Endothelial cell of umbilical vein (primary cell): ENCODE data around the gene CDK2. TPM values are rescaled to one million over a fixed set of nuclear protein-coding genes. Genes with fewer than 3 reads are reported as not detected.

Experiments used
- BruUV-seq: library from RNA; stranded (reverse); fragments of 400-500 nt; replicated peaks from 2 replicates; lab custom pipeline; 2021; lab: Mats Ljungman, UMichigan
- CTCF ChIA-PET: fragments of 300-600, 350-600 bp; sonication (Branson Sonifier 250); formaldehyde crosslinking; loops from one replicate; lab custom pipeline; 2021; ENCODE audit warnings: antibody characterized with exemption, inconsistent platforms; lab: Charles Lee
- POLR2A ChIA-PET: fragments of 300-600, 350-600 bp; sonication (Branson Sonifier 250); formaldehyde crosslinking; loops from one replicate; lab custom pipeline; 2021; ENCODE audit warnings: antibody characterized with exemption, inconsistent platforms; lab: Charles Lee
- DNase-seq: peaks from one replicate; pipeline ENCODE4 v3.0.0-alpha.2; 2011; ENCODE audit warnings: low read depth, low spot score
- FAIRE-seq: peaks from 2 replicates; lab custom pipeline; 2011; peaks lifted over from hg19 to GRCh38; lab: Jason Lieb, UNC
- H2AFZ ChIP-seq: 2 replicates; pipeline ENCODE4 v1.6.0; 2012; ENCODE audit warnings: low read depth, low read length, control low read depth, inconsistent platforms
- H3K27ac ChIP-seq: 2 replicates; pipeline ENCODE4 v1.5.1; 2011; ENCODE audit warnings: low read depth, mild to moderate bottlenecking, control low read depth, low read length, moderate library complexity; ENCODE audit not compliant: insufficient read depth
- H3K27me3 ChIP-seq, 2 experiments: 2 replicates each; pipeline versions ENCODE4 v1.6.0 to v1.6.1; 2011; ENCODE audit warnings: low read length in 2 of 2, mixed read lengths in 1 of 2; ENCODE audit not compliant: control insufficient read depth in 2 of 2, insufficient read depth in 2 of 2
- H3K36me3 ChIP-seq, 2 experiments: 2 replicates in 1 of 2; 3 replicates in 1 of 2; pipeline ENCODE4 v1.5.1; 2011; ENCODE audit warnings: low read length in 2 of 2, mild to moderate bottlenecking in 1 of 2, moderate library complexity in 1 of 2; ENCODE audit not compliant: control insufficient read depth in 2 of 2, insufficient read depth in 2 of 2; ENCODE audit errors: extremely low read depth in 1 of 2
- H3K4me1 ChIP-seq: 3 replicates; pipeline ENCODE4 v1.5.1; 2011; ENCODE audit warnings: mild to moderate bottlenecking, low read length; ENCODE audit not compliant: control insufficient read depth, insufficient read depth; ENCODE audit errors: extremely low read depth
- H3K4me2 ChIP-seq: 2 replicates; pipeline ENCODE4 v1.6.1; 2011; ENCODE audit warnings: low read length, control low read depth, mixed read lengths; ENCODE audit not compliant: insufficient read depth
- H3K4me3 ChIP-seq, 3 experiments: fragments of 200-600 bp in 1 of 3; sonication (generic), shearing (Covaris generic) in 1 of 3; replicated peaks in 1 of 3; 2 replicates each; pipeline ENCODE4 v1.5.1; 2011 to 2016; ENCODE audit warnings: control low read depth in 3 of 3, low read length in 3 of 3, mild to moderate bottlenecking in 2 of 3, inconsistent platforms in 1 of 3, low read depth in 1 of 3, moderate library complexity in 1 of 3; ENCODE audit not compliant: insufficient read depth in 1 of 3
- H3K79me2 ChIP-seq: 2 replicates; pipeline ENCODE4 v1.6.0; 2012; ENCODE audit warnings: low read length, inconsistent platforms; ENCODE audit not compliant: control insufficient read depth, insufficient read depth
- H3K9ac ChIP-seq: replicated peaks from 2 replicates; pipeline ENCODE3; 2011; ENCODE audit warnings: low read length, control low read depth; ENCODE audit not compliant: insufficient read depth; ENCODE audit errors: extremely low read depth
- H3K9me1 ChIP-seq: replicated peaks from 3 replicates; pipeline ENCODE4 v1.6.0; 2011; ENCODE audit warnings: mild to moderate bottlenecking, low read length; ENCODE audit not compliant: control insufficient read depth, insufficient read depth; ENCODE audit errors: extremely low read depth
- H3K9me3 ChIP-seq: replicated peaks from 2 replicates; pipeline ENCODE4 v1.5.1; 2012; ENCODE audit warnings: low read length, inconsistent platforms; ENCODE audit not compliant: control insufficient read depth, insufficient read depth
- H4K20me1 ChIP-seq: replicated peaks from 2 replicates; pipeline ENCODE3; 2011; ENCODE audit warnings: mild to moderate bottlenecking, low read length; ENCODE audit not compliant: control insufficient read depth, insufficient read depth; ENCODE audit errors: extremely low read depth
- EZH2 ChIP-seq: IDR thresholded peaks from 2 replicates; pipeline ENCODE4 v1.6.1; 2012; ENCODE audit warnings: borderline replicate concordance, low read depth, mild to moderate bottlenecking, moderate library complexity, low read length, inconsistent platforms; ENCODE audit not compliant: severe bottlenecking
- FOS ChIP-seq: IDR thresholded peaks from 2 replicates; pipeline ENCODE4 v1.6.1; 2011; ENCODE audit warnings: mild to moderate bottlenecking, low read length, moderate library complexity, borderline replicate concordance; ENCODE audit not compliant: insufficient read depth
- GATA2 ChIP-seq: IDR thresholded peaks from 2 replicates; pipeline ENCODE4 v1.7.0; 2011; ENCODE audit warnings: low read depth, mild to moderate bottlenecking, moderate library complexity, mixed read lengths, low read length; ENCODE audit not compliant: insufficient read length, insufficient read depth
- JUN ChIP-seq: IDR thresholded peaks from 2 replicates; pipeline ENCODE4 v1.6.1; 2011; ENCODE audit warnings: borderline replicate concordance, low read depth; ENCODE audit not compliant: insufficient read length, insufficient read depth
- MYC ChIP-seq: IDR thresholded peaks from one replicate; pipeline ENCODE4 v1.6.1; 2011; ENCODE audit warnings: mild to moderate bottlenecking, low read depth, low read length
- POLR2A ChIP-seq: IDR thresholded peaks from 2 replicates; pipeline ENCODE4 v1.6.1; 2012; ENCODE audit warnings: low read depth, mild to moderate bottlenecking, control low read depth, low read length
- POLR2AphosphoS5 ChIP-seq: IDR thresholded peaks from 2 replicates; pipeline ENCODE4 v1.6.1; 2012; ENCODE audit warnings: low read depth, mild to moderate bottlenecking, control low read depth, low read length, moderate library complexity; ENCODE audit not compliant: insufficient read depth
- dilution Hi-C: fragments of 300-500 bp; cut with MboI; formaldehyde crosslinking; loops from one replicate; pipeline ENCODE4 v1.15.0; 2019; ENCODE audit warnings: low sequenced_read_pairs; ENCODE audit not compliant: extremely low pct_ligation_motif_present
- intact Hi-C: fragments of 100-400 bp; cut with micrococcal nuclease; formaldehyde crosslinking; loops from one replicate; pipeline ENCODE4 v1.10.0; 2022
- polyA plus RNA-seq, 4 experiments: library from polyadenylated mRNA; depleted of rRNA in 3 of 4; stranded (reverse) in 3 of 4; unstranded in 1 of 4; fragments of >200 nt; gene quantifications; 2 replicates each; pipeline versions ENCODE4 v1.2.1 to v1.2.3, GENCODE V29; 2011 to 2012; ENCODE audit warnings: missing spikeins in 1 of 4
- total RNA-seq: library from RNA; stranded (reverse); gene quantifications from 2 replicates; pipeline ENCODE4 v1.2.3, GENCODE V29; 2021
- TF ChIP-seq, protein P1 (sequence below), 2 donors: IDR thresholded peaks; 1 replicate in 1 of 2; 2 replicates in 1 of 2; pipeline ENCODE4 v1.5.1; 2011; ENCODE audit warnings: low read length in 2 of 2, mild to moderate bottlenecking in 2 of 2, moderate library complexity in 2 of 2, control low read depth in 1 of 2, inconsistent platforms in 1 of 2, low read depth in 1 of 2; ENCODE audit not compliant: insufficient read depth in 1 of 2; ENCODE audit errors: extremely low read depth in 1 of 2
- TF ChIP-seq, protein P2 (sequence below): IDR thresholded peaks from 2 replicates; pipeline ENCODE4 v1.6.1; 2011; ENCODE audit not compliant: insufficient read depth, insufficient read length

Gene CDK2
- total and polyA plus RNA-seq, 2 donors (not counting 3 experiments of a cell fraction or from before 2014, with no cell fraction given), result 46.7 to 69.8 TPM

DNA sequence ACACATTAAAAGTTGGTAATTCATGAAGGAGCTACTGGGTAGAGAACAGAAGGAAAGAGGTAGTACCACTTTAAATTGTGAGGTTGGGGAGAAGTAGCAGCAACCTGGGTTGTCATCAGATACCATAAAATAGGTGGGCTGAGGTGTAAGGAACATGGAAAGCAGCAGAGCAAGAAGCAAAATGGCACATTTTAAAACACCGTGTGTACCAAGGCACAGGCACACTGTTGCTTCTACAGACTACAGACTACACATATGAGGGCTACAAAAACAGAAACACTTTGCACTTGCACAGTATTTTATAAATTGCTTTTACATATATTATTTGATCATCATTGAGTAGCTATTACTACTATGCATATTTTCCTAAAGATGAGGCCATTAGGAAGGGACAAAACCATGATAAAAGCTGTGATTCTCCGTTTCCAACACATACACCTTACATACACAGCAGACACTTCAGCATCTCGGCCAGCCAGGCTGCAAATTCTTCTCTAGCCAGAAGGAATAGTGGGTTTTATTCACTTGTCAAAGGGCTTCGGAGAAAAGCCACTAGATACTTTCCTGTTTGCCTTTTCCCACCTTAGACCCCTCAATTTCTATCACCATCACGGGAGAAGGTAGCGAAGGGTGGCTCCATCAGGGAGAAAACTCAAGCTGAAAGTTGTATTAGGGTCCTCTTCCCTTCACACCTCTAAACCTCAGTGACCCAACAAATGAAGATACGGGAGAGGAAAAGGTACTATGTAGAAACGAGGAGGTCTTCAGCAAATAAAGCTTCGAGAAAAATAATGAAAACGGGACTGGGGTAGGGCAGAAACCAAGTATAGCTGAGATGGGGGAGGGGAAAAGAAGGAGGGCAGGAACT is 40.5 kb upstream of the CDK2 start:
- BruUV-seq, result TSS peak; percentile 47
- Histone ChIP-seq H3K4me2 (peak overlapping the region; percentile 89), H3K36me3 (no peaks in the 10 kb centered on the region), H3K27me3 (no peaks in the 10 kb centered on the region), H3K79me2 (peaks cover 34% of the 10 kb centered on the region), H3K4me3 (peak overlapping the region; percentile 55 to 98 (median 81)), H3K27ac (peak overlapping the region; percentile 40), H3K9ac (peak overlapping the region; percentile 70), H3K9me3 (no peaks in the 10 kb centered on the region), H3K9me1 (no peaks in the 10 kb centered on the region), H2AFZ (peak overlapping the region; percentile 74), H4K20me1 (no peaks in the 10 kb centered on the region), H3K4me1 (peaks cover 22% of the 10 kb centered on the region)
- peak; percentile 57 for FAIRE-seq
- TF ChIP-seq, protein P1, sequence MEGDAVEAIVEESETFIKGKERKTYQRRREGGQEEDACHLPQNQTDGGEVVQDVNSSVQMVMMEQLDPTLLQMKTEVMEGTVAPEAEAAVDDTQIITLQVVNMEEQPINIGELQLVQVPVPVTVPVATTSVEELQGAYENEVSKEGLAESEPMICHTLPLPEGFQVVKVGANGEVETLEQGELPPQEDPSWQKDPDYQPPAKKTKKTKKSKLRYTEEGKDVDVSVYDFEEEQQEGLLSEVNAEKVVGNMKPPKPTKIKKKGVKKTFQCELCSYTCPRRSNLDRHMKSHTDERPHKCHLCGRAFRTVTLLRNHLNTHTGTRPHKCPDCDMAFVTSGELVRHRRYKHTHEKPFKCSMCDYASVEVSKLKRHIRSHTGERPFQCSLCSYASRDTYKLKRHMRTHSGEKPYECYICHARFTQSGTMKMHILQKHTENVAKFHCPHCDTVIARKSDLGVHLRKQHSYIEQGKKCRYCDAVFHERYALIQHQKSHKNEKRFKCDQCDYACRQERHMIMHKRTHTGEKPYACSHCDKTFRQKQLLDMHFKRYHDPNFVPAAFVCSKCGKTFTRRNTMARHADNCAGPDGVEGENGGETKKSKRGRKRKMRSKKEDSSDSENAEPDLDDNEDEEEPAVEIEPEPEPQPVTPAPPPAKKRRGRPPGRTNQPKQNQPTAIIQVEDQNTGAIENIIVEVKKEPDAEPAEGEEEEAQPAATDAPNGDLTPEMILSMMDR (IDR thresholded peaks at IDR 0.05; ENCODE audit: extremely low read depth in 1 of 2, insufficient read depth in 1 of 2, low read depth in 1 of 2, low read length in 2 of 2), result no peak
- TF ChIP-seq EZH2, result no peak
- TF ChIP-seq POLR2AphosphoS5, result no peak
- TF ChIP-seq, protein P2, sequence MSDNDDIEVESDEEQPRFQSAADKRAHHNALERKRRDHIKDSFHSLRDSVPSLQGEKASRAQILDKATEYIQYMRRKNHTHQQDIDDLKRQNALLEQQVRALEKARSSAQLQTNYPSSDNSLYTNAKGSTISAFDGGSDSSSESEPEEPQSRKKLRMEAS, result no peak
- no peak for TF ChIP-seq POLR2A
- no peak for TF ChIP-seq JUN
- no peak for TF ChIP-seq GATA2
- TF ChIP-seq MYC, result no peak
- TF ChIP-seq FOS, result no peak
- POLR2A ChIA-PET, result interaction anchor here (1.3 to 3.9 kb wide), 2 partner anchors 47 to 96 kb away, joined by 3 to 15 read pairs; partner anchors contain the start of genes DNAJC14 and RAB5B
- DNase-seq, result no peak
- intact Hi-C loops (loop anchor here (1.0 kb wide), 1 partner anchor 47 kb away; no protein-coding TSS in a partner anchor), dilution Hi-C loops (no loop called here)
- CTCF ChIA-PET, result interaction anchor here (0.9 to 3.9 kb wide), 12 partner anchors 9 to 187 kb away, joined by 3 to 30 read pairs (median 6); partner anchors contain the start of genes DNAJC14, ORMDL2 and SARNP
